Heart left ventricle (tissue), 13 donors: ENCODE data around the gene HSD11B1.

Source experiments
- POLR2A ChIP-seq, 2 donors: fragments of 450-650 bp; IDR thresholded peaks; one replicate each; pipeline ENCODE4 v1.6.1; 2017; ENCODE audit warnings: antibody characterized with exemption in 2 of 2, mild to moderate bottlenecking in 2 of 2, moderate library complexity in 2 of 2
- TF ChIP-seq, protein P1 (sequence below), 12 donors: fragments of 200-600 bp; sonication (generic) in 4 of 12; IDR thresholded peaks; one replicate each; pipeline versions ENCODE4 v1.5.0 to v1.8.0; 2018 to 2022; ENCODE audit warnings: antibody characterized with exemption in 12 of 12, mild to moderate bottlenecking in 5 of 12
- donor health status: ischemic (EF 13 %, LVEDD 7.1; RV severe dilation, severe dysfunction).
- donor health status: DM: no; HTN: yes; CAD: no.
- donor health status: DM: no; HTN: no; CAD: no.
- donor health status: ischemic (EF 25% LVEDD 6.9; RV normal size, moderate dysfunction).
- donor health status: ischemic (EF 25% LVEDD 5.7; RV mildly dilated, moderate dysfunction).
- donor health status: ischemic (EF 35%, LVEDD 5.7; RV mildly dilated, moderate dysfunction).
- donor health status: nonischemic (EF 11% LVEDD 7.7; RV severe dilation, severe dysfunction).
- donor health status: DM: yes; HTN: yes; CAD: no.
- donor health status: PGD.
- donor health status: ischemic (EF 29% LVEDD 5.4; RV normal size, mild dysfunction).
- donor health status: nonischemic (EF 23%, LVEDD 6.1; RV moderate dilation, normal function).

DNA sequence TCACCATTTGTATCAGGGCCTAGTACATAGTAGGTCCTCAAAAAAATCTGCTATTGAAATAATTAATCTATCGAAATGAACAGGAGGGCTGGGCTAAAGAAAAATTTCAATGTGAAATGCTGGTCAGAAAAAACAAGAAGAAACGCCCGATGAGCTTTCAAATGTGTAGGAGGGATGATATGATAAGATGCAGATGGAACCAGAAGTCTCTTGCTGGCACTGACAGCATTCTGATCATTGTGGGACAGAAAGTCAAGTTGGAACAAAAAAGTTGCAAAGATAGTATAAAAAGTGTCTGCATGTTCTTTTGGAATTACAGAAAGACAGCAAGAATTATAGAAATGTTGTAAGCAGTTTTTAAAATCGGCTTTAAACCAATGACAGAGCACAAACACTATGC, 18.3 kb upstream of the HSD11B1 start:
- TF ChIP-seq, protein P1, sequence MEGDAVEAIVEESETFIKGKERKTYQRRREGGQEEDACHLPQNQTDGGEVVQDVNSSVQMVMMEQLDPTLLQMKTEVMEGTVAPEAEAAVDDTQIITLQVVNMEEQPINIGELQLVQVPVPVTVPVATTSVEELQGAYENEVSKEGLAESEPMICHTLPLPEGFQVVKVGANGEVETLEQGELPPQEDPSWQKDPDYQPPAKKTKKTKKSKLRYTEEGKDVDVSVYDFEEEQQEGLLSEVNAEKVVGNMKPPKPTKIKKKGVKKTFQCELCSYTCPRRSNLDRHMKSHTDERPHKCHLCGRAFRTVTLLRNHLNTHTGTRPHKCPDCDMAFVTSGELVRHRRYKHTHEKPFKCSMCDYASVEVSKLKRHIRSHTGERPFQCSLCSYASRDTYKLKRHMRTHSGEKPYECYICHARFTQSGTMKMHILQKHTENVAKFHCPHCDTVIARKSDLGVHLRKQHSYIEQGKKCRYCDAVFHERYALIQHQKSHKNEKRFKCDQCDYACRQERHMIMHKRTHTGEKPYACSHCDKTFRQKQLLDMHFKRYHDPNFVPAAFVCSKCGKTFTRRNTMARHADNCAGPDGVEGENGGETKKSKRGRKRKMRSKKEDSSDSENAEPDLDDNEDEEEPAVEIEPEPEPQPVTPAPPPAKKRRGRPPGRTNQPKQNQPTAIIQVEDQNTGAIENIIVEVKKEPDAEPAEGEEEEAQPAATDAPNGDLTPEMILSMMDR (IDR thresholded peaks at IDR 0.05), result no peak
- no peak for TF ChIP-seq POLR2A (IDR thresholded peaks at IDR 0.05)
